Transverse colon (tissue), 4 donors: Measurements from ENCODE around the gene ZNF208. TPM values are rescaled to one million over a fixed set of nuclear protein-coding genes. Genes with fewer than 3 reads are reported as not detected.

Experiments used
- DNase-seq: peaks from one replicate; pipeline ENCODE4 v3.0.0-alpha.2; 2019
- H3K27ac ChIP-seq, 4 donors: fragments of 200-600 bp; sonication (generic); 2 replicates each; pipeline ENCODE4 v1.5.1; 2016 to 2018; ENCODE audit warnings: inconsistent platforms in 4 of 4
- H3K27me3 ChIP-seq: fragments of 200-600 bp; sonication (generic); 2 replicates; pipeline ENCODE4 v1.5.1; 2017; ENCODE audit warnings: inconsistent platforms
- H3K36me3 ChIP-seq, 4 donors: fragments of 200-600 bp; sonication (generic); 2 replicates each; pipeline ENCODE4 v1.5.1; 2017 to 2019; ENCODE audit warnings: inconsistent platforms in 4 of 4
- H3K4me1 ChIP-seq, 4 donors: fragments of 200-600 bp; sonication (generic); 2 replicates each; pipeline ENCODE4 v1.5.1; 2017 to 2020; ENCODE audit warnings: inconsistent platforms in 4 of 4
- H3K4me3 ChIP-seq, 4 donors: fragments of 200-600 bp; sonication (generic); 1 replicate in 1 of 4; 2 replicates in 3 of 4; pipeline versions ENCODE4 v1.5.1 to v1.6.1; 2017 to 2019; ENCODE audit warnings: inconsistent platforms in 4 of 4
- H3K9me3 ChIP-seq, 2 donors: fragments of 200-600 bp; sonication (generic); 2 replicates each; pipeline ENCODE4 v1.5.1; 2017 to 2019; ENCODE audit warnings: inconsistent platforms in 2 of 2
- CTCF ChIP-seq, 5 experiments: fragments of 200-600 bp in 3 of 5; fragments of 450-650 bp in 2 of 5; sonication (generic) in 3 of 5; IDR thresholded peaks; 1 replicate in 2 of 5; 2 replicates in 3 of 5; pipeline ENCODE4 v1.5.1; 2016 to 2017; ENCODE audit warnings: antibody characterized with exemption in 5 of 5, inconsistent platforms in 3 of 5, mild to moderate bottlenecking in 2 of 5, moderate library complexity in 1 of 5
- EP300 ChIP-seq: sonication (generic); formaldehyde crosslinking; IDR thresholded peaks from one replicate; pipeline ENCODE4 v1.6.1; 2017; ENCODE audit warnings: antibody characterized with exemption, low read depth
- POLR2A ChIP-seq: fragments of 450-650 bp; IDR thresholded peaks from one replicate; pipeline ENCODE4 v1.6.1; 2016; ENCODE audit warnings: antibody characterized with exemption, mild to moderate bottlenecking, moderate library complexity
- POLR2AphosphoS5 ChIP-seq, 3 donors: sonication (generic); formaldehyde crosslinking; IDR thresholded peaks; one replicate each; pipeline ENCODE4 v1.6.1; 2016; ENCODE audit warnings: antibody characterized with exemption in 3 of 3
- WGBS, 2 donors: methylation state at CpG; one replicate each; pipeline ENCODE4 v1.1.5; 2018; ENCODE audit warnings: low coverage in 1 of 2; 5-methylcytosine and 5-hydroxymethylcytosine counted together
- in situ Hi-C, 4 donors: fragments of 200-750 bp; cut with MboI; loops; one replicate each; pipeline versions ENCODE4 v1.15.0 to v1.15.1; 2017; ENCODE audit warnings: low sequenced_read_pairs in 3 of 4, low pct_ligation_motif_present in 1 of 4, low pct_unique_long_range_greater_than_20kb in 1 of 4
- intact Hi-C: fragments of 100-400 bp; cut with DNase I; formaldehyde crosslinking; loops from one replicate; pipeline ENCODE4 v1.15.1; 2023; ENCODE audit warnings: low total_unique reads
- total RNA-seq, 4 donors: library from RNA; depleted of rRNA; stranded (reverse); fragments of >200 nt; gene quantifications; one replicate each; pipeline ENCODE4 v1.1.0, GENCODE V29; 2016

ZNF208 gene
- total RNA-seq, 4 donors from 2014 or later = 1.8 to 3.4 (median 1.9) TPM; not detected in 1

- H3K4me3 ChIP-seq = no peak overlapping the region
- WGBS, 2 donors = 68% methylated on average over 2 of the region's 2 CpGs; no CpG with 5 or more reads in 1 of the 2 donors
These were observed 100.4 kb downstream of the ZNF208 start for GRCh38 chr19:21910318-21910717.

GRCh38 chr19:21908066-21908465 is 102.7 kb downstream of the ZNF208 start:
- DNase-seq = no peak
- 91 to 92% methylated on average over 2 to 3 of the region's 3 CpGs for WGBS, 2 donors
- Histone ChIP-seq H3K27ac (no peak overlapping the region), H3K36me3 (no peaks in the 10 kb centered on the region), H3K4me3 (no peak overlapping the region), H3K4me1 (no peaks in the 10 kb centered on the region), H3K9me3 (peaks cover 2 to 5% of the 10 kb centered on the region in 2 donors), H3K27me3 (no peaks in the 10 kb centered on the region)
- intact Hi-C loops = no loop called here
- in situ Hi-C loops = no loop called here
- no peak for TF ChIP-seq EP300
- TF ChIP-seq POLR2A = no peak
- TF ChIP-seq CTCF (IDR thresholded peaks at IDR 0.05) = no peak
- no peak for TF ChIP-seq POLR2AphosphoS5 (IDR thresholded peaks at IDR 0.05)

More at GRCh38 chr19:21910318-21910717, 100.4 kb downstream of the ZNF208 start:
- Histone ChIP-seq H3K36me3 (no peaks in the 10 kb centered on the region), H3K9me3 (peaks cover 0 to 9% of the 10 kb centered on the region in 2 donors), H3K27me3 (no peaks in the 10 kb centered on the region), H3K4me1 (no peaks in the 10 kb centered on the region), H3K27ac (no peak overlapping the region)
- no peak for TF ChIP-seq CTCF (IDR thresholded peaks at IDR 0.05)
- no peak for TF ChIP-seq POLR2AphosphoS5 (IDR thresholded peaks at IDR 0.05)
- TF ChIP-seq POLR2A = no peak
- TF ChIP-seq EP300 = no peak
- in situ Hi-C loops = no loop called here
- intact Hi-C loops = no loop called here
- DNase-seq = no peak

GRCh38 chr19:21907516-21907915 is 103.2 kb downstream of the ZNF208 start:
- DNase-seq = no peak
- Histone ChIP-seq H3K27ac (no peak overlapping the region), H3K9me3 (peaks cover 2 to 5% of the 10 kb centered on the region in 2 donors), H3K27me3 (no peaks in the 10 kb centered on the region), H3K4me3 (no peak overlapping the region), H3K4me1 (no peaks in the 10 kb centered on the region), H3K36me3 (no peaks in the 10 kb centered on the region)
- in situ Hi-C loops = no loop called here
- intact Hi-C loops = no loop called here
- TF ChIP-seq POLR2A = no peak
- no peak for TF ChIP-seq POLR2AphosphoS5 (IDR thresholded peaks at IDR 0.05)
- TF ChIP-seq EP300 = no peak
- no peak for TF ChIP-seq CTCF (IDR thresholded peaks at IDR 0.05)
- 80 to 92% methylated on average over 1 to 4 of the region's 4 CpGs for WGBS, 2 donors

GRCh38 chr19:21902571-21902970 is 108.2 kb downstream of the ZNF208 start:
- Histone ChIP-seq H3K27me3 (no peaks in the 10 kb centered on the region), H3K4me1 (no peaks in the 10 kb centered on the region), H3K27ac (no peak overlapping the region), H3K4me3 (no peak overlapping the region), H3K9me3 (peaks cover 0 to 2% of the 10 kb centered on the region in 2 donors), H3K36me3 (no peaks in the 10 kb centered on the region)
- no peak for TF ChIP-seq EP300
- in situ Hi-C loops (no loop called here), intact Hi-C loops (no loop called here)
- no peak for DNase-seq
- WGBS, 2 donors = 68 to 86% methylated on average over 1 of the region's 1 CpG

- intact Hi-C loops = no loop called here
- H3K4me1 ChIP-seq = no peaks in the 10 kb centered on the region
- 88 to 90% methylated on average over 3 of the region's 3 CpGs for WGBS, 2 donors
These were observed 108.9 kb downstream of the ZNF208 start for GRCh38 chr19:21901861-21902260.

More at GRCh38 chr19:21901861-21902260, 108.9 kb downstream of the ZNF208 start:
- no peaks in the 10 kb centered on the region for H3K36me3 ChIP-seq
- TF ChIP-seq EP300 (no peak), CTCF (IDR thresholded peaks at IDR 0.05) (no peak), POLR2AphosphoS5 (IDR thresholded peaks at IDR 0.05) (no peak), POLR2A (no peak)
- DNase-seq = no peak
- in situ Hi-C loops = no loop called here
- H3K27me3 ChIP-seq = no peaks in the 10 kb centered on the region
- H3K27ac ChIP-seq = no peak overlapping the region
- H3K9me3 ChIP-seq = peaks cover 0 to 2% of the 10 kb centered on the region in 2 donors
- no peak overlapping the region for H3K4me3 ChIP-seq
